GM19395 (cell line): ENCODE measurements around the gene RYR3.

Experiments used
- ATAC-seq: cut with Tn5 transposase; IDR thresholded peaks from one replicate; pipeline ENCODE4 v1.9.1; 2021; ENCODE audit warnings: mild to moderate bottlenecking, moderate library complexity; ENCODE audit not compliant: unreplicated experiment

Gene RYR3

DNA sequence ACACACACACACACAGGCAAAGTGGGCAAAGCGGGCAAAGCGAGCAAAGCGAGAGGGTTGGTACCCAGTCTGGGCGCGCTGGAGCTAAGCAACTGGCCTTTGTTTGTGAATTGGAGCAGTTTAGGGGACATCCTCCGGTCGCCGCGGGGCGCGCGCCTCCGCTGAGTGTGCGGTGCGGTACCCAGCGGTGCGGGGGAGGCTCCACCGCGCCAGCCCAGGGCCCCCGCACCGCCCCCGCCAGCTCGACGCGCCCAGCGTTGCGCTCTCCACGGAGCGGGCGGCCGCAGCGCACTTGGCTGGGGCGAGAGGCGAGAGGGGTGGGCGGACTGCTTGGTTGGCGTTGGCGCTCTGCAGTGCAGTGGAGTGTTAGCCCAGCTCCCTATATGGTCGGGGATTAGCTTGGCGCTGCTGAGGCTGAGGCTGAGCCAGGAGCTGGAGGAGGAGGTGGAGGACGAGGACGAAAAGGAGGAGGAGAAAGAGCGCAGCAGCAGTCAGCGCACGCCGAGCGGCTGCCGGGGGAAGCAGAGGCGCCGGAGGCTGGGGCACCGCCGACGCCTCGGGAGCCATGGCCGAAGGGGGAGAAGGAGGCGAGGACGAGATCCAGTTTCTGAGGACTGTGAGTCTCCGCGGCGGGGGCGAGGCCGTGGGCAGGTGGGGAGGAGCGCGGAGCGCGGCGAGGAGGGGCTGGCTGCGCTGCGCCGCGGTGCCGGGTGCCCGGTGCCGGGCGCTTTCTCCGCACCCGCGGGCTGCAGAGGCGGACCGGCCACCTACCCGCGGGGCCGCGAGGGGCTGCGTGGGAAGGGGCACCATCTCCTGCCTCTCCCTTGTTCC is at the start of gene RYR3:
Gene RYR3 (plus strand): TSS at position 487 of the 831 bp plus-strand sequence. CDS start 79 bp downstream, at position 566.
- no peak for ATAC-seq

DNA sequence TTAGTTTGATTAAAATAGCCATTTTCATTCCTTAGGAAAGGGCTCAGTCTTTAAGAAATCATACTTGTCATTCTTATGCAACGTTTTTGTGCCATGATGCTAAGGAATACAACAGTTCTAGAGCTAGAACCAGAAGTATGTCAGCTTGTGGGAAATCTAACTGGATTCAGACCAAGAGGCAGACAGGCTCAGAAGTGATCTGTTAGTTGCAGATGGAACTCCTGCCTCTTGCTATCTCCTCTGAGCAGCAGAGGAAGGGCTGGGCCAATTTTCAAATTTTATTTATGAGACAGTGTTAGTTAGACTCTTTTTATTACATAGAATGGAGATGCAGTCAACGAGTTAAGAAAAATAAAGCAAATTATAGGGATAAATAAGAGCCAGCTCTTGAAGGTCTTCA is 48.5 kb upstream of the RYR3 start:
- ATAC-seq, result no peak

- no peak for ATAC-seq
Observed at GRCh38 chr15:33277689-33278088, 33.1 kb upstream of the RYR3 start.

DNA sequence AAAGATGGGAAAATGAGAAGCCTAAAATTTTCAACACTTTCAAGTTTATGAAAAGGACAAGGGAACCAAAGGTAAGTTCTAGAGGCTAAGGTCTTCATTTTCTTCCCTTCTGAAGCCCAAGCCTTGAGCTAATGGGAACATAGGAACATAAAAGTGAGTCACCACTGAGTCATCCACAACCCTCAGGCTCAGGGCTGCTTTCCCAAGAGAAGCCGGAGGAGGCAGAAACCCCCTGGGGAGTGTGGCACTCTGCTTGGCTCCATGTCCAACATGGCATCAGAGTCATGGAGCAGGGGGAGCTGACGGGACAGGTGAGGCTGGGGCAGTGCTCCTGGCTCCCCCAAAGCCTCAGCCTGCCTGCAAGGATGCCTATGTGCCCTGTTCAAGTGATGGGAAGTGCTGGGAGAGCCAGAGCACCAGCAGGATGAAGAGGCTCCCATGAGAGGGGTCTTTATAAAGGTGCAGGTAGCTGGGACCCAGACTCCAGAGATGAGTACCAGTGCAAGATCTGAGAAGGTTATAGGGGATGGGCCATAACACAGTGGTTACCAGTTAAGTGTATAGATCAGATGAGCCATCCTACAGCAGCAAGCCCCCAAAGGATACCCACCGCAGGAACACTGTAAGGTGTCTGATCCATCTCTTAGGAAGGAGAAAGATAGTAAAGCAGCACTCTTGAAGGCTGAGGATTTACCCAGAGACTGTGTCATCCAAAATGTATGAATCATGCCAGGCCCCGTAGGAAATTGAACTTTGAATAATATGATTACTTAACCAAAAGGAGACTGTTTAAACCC is 31.8 kb upstream of the RYR3 start:
- ATAC-seq, result no peak

GRCh38 chr15:33279613-33280205 is 31.1 kb upstream of the RYR3 start:
- ATAC-seq, result no peak

DNA sequence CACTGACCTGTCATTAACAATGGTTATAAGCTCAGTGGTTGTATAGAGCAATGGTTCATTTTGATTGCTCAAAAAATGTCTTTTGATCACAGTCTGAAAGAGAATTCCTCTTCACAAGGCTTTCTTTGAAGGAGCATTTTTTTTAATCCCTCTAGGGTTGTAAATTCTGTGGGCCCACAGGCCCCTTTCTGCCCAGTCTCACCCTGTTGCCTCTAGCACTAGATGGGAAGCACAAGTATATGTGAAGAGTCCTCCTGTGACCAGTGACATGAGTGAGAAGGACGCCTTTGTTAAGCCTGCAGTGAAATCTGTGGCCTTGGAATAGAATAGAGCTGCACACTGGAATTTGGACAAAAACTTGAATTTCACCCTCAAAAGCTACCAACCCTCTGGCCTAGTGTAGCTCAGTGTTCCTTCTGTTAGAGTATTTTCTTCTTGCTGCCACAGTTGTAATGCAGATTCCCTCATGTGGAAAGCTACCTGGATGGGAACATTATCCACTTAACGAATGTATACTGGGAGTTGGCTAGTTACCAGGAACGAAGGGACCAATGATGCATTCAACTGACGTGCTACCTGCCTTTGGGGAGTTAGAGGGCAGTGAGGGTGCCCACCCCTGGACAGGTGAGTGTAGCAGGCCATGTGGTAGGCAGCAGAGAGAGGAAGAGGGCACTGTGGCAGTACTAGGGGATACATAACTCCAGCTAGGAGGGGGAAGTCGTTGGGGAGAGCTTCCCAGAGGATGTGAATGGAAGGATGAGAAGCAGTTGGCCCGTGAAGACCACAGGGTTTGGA is 28.3 kb upstream of the RYR3 start:
- ATAC-seq, result no peak

DNA sequence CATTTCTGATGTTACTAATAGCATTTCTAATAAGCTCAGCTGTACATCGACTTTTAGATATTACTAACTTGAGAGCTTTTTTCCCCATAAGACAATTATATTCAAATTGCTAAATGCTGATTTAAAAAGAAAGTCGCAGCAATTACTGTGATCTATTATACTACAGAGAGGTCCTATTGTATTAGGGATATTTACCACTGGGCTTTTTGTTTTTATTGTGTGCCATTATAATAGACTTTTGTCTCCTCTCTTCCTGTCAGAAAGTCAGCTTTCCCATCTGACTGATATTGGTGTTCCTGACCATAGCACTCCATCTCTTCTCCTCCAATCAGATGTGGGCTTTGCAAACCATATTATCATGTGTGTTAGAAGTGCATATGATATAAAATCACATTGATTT is 27.2 kb upstream of the RYR3 start:
- ATAC-seq, result no peak

GRCh38 chr15:33284336-33284735 is 26.4 kb upstream of the RYR3 start:
- ATAC-seq, result no peak

- ATAC-seq, result no peak
Observed at GRCh38 chr15:33292717-33293307, 18.0 kb upstream of the RYR3 start.

DNA sequence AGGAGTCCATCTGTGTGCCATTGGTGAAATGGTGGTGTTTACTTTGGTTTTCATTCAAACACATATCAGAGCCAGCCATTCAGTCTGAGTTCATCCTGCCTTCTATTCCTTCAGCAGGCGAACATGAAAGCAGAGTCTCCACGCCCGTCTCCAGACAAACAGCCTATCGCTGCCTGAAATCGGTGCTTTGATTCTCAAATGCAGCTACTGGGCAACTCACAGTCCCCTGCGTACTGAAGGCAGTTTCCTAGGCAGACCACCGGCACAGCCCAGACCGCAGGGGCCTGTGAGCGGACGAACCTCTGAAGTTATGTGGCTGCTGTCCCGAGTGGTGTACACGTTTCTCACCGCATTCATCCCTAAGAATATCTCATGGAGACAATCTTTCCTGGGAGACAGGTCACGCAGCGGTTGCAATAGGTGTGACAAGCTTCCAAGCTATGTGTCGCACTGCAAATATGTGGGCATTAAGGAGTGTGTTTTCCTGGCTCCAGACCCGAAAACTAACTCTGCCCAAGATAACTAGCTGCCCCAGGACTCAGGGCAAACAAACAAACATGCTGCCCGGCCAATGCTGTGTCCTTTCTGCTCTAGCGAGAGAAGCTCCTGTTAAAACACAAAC is 16.9 kb upstream of the RYR3 start:
- no peak for ATAC-seq

GRCh38 chr15:33296050-33296449 is 14.7 kb upstream of the RYR3 start:
- no peak for ATAC-seq

DNA sequence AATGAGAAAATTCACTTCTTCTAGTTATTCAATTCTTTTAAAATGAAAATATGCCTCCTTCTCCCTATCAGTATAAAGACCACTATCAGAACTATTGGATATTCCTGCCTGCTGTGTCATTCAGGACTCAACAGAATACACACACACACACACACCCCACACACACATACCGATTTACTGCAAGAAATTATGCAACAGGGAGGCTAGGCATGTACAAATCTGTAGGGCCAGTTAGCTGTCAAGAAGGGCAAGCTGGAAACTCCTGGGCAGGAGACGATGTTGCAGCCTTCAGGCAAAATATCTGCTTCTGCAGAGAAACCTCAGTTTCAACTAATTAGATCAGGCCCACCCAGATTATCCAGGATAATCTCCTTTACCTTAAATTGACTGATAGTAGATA is 13.9 kb upstream of the RYR3 start:
- ATAC-seq, result no peak

DNA sequence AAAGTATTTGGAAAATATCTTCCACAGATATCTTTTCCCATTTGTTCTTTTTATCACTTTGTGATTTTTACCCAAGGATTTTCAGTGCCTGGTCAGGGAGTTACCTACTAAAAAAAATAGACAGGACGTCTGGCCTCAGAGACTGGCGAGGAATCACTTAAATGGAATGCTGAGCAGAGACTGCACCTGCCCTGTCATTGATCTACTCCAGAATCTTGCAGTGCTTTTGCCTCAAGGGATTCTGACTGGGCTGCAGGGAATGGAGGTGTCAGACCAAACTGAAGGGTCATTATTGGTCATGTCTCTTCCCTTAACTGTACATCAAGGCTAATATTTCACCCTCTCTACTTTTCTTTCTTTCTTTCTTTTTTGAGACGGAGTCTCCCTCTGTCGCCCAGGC is 12.1 kb upstream of the RYR3 start:
- ATAC-seq, result no peak

DNA sequence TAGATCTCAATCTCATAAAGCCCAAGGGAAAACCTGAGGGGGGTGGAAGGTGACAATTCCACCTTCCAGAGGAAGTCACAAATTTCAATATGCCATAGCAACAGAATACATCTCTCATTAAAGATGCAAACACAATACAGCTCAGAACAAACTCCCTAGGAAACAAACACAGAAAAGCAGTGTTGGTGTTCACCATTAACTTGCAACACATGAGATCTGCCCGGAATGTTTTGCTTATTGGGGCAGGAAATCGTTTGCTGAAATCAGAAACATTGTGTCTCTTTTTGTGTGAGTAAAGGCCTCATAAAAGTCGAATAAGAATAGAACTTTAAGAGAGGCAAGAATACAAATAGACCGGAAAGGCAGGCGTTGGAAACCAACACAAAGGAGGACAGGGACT is 5.8 kb upstream of the RYR3 start:
- no peak for ATAC-seq

DNA sequence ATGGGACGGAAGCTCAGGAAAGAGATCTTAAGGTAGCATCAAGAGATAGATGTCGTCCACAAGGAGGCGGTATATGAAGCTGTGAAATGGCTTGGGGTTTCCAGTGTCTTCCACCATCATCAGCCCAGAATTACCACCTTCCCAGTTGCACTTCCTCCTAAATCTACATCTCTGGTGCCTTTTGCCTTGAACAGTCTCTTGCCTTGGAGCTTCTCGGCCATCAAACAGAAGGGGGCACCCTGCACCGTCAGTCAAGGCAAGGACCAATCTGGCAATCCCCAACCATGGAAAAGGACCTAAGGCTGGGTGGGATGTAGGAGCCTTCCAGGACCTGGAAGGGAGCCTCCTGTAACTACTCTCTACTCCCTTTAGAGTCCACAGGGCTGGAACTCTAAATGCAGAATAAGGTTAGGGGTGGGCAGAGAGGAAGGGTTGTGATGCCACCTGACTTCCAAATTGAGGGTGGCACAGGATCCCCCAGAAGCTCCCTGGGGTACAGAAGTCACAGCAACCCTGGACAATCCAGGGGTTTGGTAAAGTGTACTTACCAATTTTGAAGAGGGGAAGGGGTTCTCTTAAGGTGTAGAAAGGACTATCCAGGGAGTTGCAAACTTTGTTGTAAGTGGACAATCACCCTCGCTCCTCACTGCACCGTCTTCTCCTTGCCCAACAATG is 1.0 kb upstream of the RYR3 start:
- no peak for ATAC-seq

DNA sequence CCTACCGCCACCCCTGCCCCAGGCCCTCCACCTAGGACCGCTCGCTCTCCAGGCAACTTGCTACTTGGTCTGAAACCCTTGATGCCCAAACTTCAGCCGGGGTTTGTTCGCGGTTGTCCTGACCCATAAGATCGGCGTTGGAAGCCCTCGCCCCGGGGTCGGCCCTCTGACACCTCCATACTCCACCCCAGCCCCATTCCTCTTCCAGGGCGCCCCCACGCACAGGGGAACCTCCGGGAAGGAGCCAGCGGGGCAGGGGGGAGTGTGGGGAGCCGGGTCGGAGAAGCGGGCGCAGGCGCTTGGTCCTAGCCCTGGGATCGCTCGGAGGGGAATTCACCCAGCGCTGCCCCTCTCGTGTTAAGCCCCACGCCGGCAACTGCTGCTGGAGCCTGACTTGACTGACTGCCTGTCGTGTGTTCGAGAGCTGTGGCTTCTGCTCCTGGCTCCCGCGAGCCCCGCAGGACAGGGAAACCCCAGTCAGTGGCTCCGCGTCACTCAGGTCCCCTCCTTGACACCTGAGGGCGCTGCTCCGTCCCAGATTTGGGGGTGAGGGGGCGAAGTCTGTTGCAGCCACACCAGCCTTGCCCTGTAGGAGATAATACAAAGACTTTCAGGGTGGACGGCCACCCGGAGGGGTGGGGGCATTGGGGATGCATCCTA is 675 bp downstream of the RYR3 start:
- ATAC-seq, result no peak

DNA sequence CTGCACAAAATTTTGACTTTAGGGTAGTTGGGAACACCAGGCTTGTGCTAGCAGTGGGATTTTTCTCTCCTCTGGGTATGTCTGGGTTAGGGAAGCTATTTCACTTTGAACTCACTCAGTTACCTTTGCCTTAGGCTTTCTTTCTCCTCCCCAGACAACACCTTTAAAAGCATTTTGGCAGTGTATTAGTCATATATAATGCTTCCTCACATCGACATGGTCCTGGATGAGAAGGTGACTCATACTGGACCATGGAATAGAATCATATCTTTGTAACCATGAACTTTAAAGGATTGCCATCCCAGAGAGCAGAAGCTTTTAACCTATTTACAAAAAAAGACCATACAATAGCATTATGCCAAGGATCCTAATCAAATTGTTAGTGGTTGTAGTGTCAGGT is 2.7 kb downstream of the RYR3 start:
- ATAC-seq, result no peak

GRCh38 chr15:33314069-33314468 is 3.3 kb downstream of the RYR3 start:
- no peak for ATAC-seq

GRCh38 chr15:33315044-33315443 is 4.3 kb downstream of the RYR3 start:
- ATAC-seq, result no peak
